PFSK-1 (cell line): ENCODE results near the gene SPTBN4.

Experiments used
- FOXP2 ChIP-seq: optimal IDR thresholded peaks from 2 replicates; pipeline ENCODE3; 2011; ENCODE audit warnings: borderline replicate concordance, control low read depth, inconsistent platforms; ENCODE audit not compliant: insufficient read depth; ENCODE audit errors: extremely low read length, extremely low read depth
- POLR2AphosphoS5 ChIP-seq: IDR thresholded peaks from 2 replicates; pipeline ENCODE4 v1.6.1; 2012; ENCODE audit warnings: low read depth, mild to moderate bottlenecking, control low read depth, low read length, moderate library complexity

- no peak; the same call in 1 of the 2 replicates for TF ChIP-seq POLR2AphosphoS5
- TF ChIP-seq FOXP2: no peak
Observed at GRCh38 chr19:40576151-40576584, 109.4 kb downstream of the SPTBN4 start.
